Endothelial cell of umbilical vein (primary cell): ENCODE data around the gene EXOC7. TPM values are rescaled to one million over a fixed set of nuclear protein-coding genes. Genes with fewer than 3 reads are reported as not detected.

Experiments
- BruUV-seq: library from RNA; stranded (reverse); fragments of 400-500 nt; replicated peaks from 2 replicates; lab custom pipeline; 2021; lab: Mats Ljungman, UMichigan
- CTCF ChIA-PET: fragments of 300-600, 350-600 bp; sonication (Branson Sonifier 250); formaldehyde crosslinking; loops from one replicate; lab custom pipeline; 2021; ENCODE audit warnings: antibody characterized with exemption, inconsistent platforms; lab: Charles Lee
- POLR2A ChIA-PET: fragments of 300-600, 350-600 bp; sonication (Branson Sonifier 250); formaldehyde crosslinking; loops from one replicate; lab custom pipeline; 2021; ENCODE audit warnings: antibody characterized with exemption, inconsistent platforms; lab: Charles Lee
- DNase-seq: peaks from one replicate; pipeline ENCODE4 v3.0.0-alpha.2; 2011; ENCODE audit warnings: low read depth, low spot score
- FAIRE-seq: peaks from 2 replicates; lab custom pipeline; 2011; peaks lifted over from hg19 to GRCh38; lab: Jason Lieb, UNC
- H2AFZ ChIP-seq: 2 replicates; pipeline ENCODE4 v1.6.0; 2012; ENCODE audit warnings: low read depth, low read length, control low read depth, inconsistent platforms
- H3K27ac ChIP-seq: 2 replicates; pipeline ENCODE4 v1.5.1; 2011; ENCODE audit warnings: low read depth, mild to moderate bottlenecking, control low read depth, low read length, moderate library complexity; ENCODE audit not compliant: insufficient read depth
- H3K27me3 ChIP-seq, 2 experiments: 2 replicates each; pipeline versions ENCODE4 v1.6.0 to v1.6.1; 2011; ENCODE audit warnings: low read length in 2 of 2, mixed read lengths in 1 of 2; ENCODE audit not compliant: control insufficient read depth in 2 of 2, insufficient read depth in 2 of 2
- H3K36me3 ChIP-seq, 2 experiments: 2 replicates in 1 of 2; 3 replicates in 1 of 2; pipeline ENCODE4 v1.5.1; 2011; ENCODE audit warnings: low read length in 2 of 2, mild to moderate bottlenecking in 1 of 2, moderate library complexity in 1 of 2; ENCODE audit not compliant: control insufficient read depth in 2 of 2, insufficient read depth in 2 of 2; ENCODE audit errors: extremely low read depth in 1 of 2
- H3K4me1 ChIP-seq: 3 replicates; pipeline ENCODE4 v1.5.1; 2011; ENCODE audit warnings: mild to moderate bottlenecking, low read length; ENCODE audit not compliant: control insufficient read depth, insufficient read depth; ENCODE audit errors: extremely low read depth
- H3K4me2 ChIP-seq: 2 replicates; pipeline ENCODE4 v1.6.1; 2011; ENCODE audit warnings: low read length, control low read depth, mixed read lengths; ENCODE audit not compliant: insufficient read depth
- H3K4me3 ChIP-seq, 3 experiments: fragments of 200-600 bp in 1 of 3; sonication (generic), shearing (Covaris generic) in 1 of 3; replicated peaks in 1 of 3; 2 replicates each; pipeline ENCODE4 v1.5.1; 2011 to 2016; ENCODE audit warnings: control low read depth in 3 of 3, low read length in 3 of 3, mild to moderate bottlenecking in 2 of 3, inconsistent platforms in 1 of 3, low read depth in 1 of 3, moderate library complexity in 1 of 3; ENCODE audit not compliant: insufficient read depth in 1 of 3
- H3K79me2 ChIP-seq: 2 replicates; pipeline ENCODE4 v1.6.0; 2012; ENCODE audit warnings: low read length, inconsistent platforms; ENCODE audit not compliant: control insufficient read depth, insufficient read depth
- H3K9ac ChIP-seq: replicated peaks from 2 replicates; pipeline ENCODE3; 2011; ENCODE audit warnings: low read length, control low read depth; ENCODE audit not compliant: insufficient read depth; ENCODE audit errors: extremely low read depth
- H3K9me1 ChIP-seq: replicated peaks from 3 replicates; pipeline ENCODE4 v1.6.0; 2011; ENCODE audit warnings: mild to moderate bottlenecking, low read length; ENCODE audit not compliant: control insufficient read depth, insufficient read depth; ENCODE audit errors: extremely low read depth
- H3K9me3 ChIP-seq: replicated peaks from 2 replicates; pipeline ENCODE4 v1.5.1; 2012; ENCODE audit warnings: low read length, inconsistent platforms; ENCODE audit not compliant: control insufficient read depth, insufficient read depth
- H4K20me1 ChIP-seq: replicated peaks from 2 replicates; pipeline ENCODE3; 2011; ENCODE audit warnings: mild to moderate bottlenecking, low read length; ENCODE audit not compliant: control insufficient read depth, insufficient read depth; ENCODE audit errors: extremely low read depth
- CTCF ChIP-seq, 2 donors: IDR thresholded peaks; 1 replicate in 1 of 2; 2 replicates in 1 of 2; pipeline ENCODE4 v1.5.1; 2011; ENCODE audit warnings: low read length in 2 of 2, mild to moderate bottlenecking in 2 of 2, moderate library complexity in 2 of 2, control low read depth in 1 of 2, inconsistent platforms in 1 of 2, low read depth in 1 of 2; ENCODE audit not compliant: insufficient read depth in 1 of 2; ENCODE audit errors: extremely low read depth in 1 of 2
- EZH2 ChIP-seq: IDR thresholded peaks from 2 replicates; pipeline ENCODE4 v1.6.1; 2012; ENCODE audit warnings: borderline replicate concordance, low read depth, mild to moderate bottlenecking, moderate library complexity, low read length, inconsistent platforms; ENCODE audit not compliant: severe bottlenecking
- FOS ChIP-seq: IDR thresholded peaks from 2 replicates; pipeline ENCODE4 v1.6.1; 2011; ENCODE audit warnings: mild to moderate bottlenecking, low read length, moderate library complexity, borderline replicate concordance; ENCODE audit not compliant: insufficient read depth
- GATA2 ChIP-seq: IDR thresholded peaks from 2 replicates; pipeline ENCODE4 v1.7.0; 2011; ENCODE audit warnings: low read depth, mild to moderate bottlenecking, moderate library complexity, mixed read lengths, low read length; ENCODE audit not compliant: insufficient read length, insufficient read depth
- JUN ChIP-seq: IDR thresholded peaks from 2 replicates; pipeline ENCODE4 v1.6.1; 2011; ENCODE audit warnings: borderline replicate concordance, low read depth; ENCODE audit not compliant: insufficient read length, insufficient read depth
- MYC ChIP-seq: IDR thresholded peaks from one replicate; pipeline ENCODE4 v1.6.1; 2011; ENCODE audit warnings: mild to moderate bottlenecking, low read depth, low read length
- POLR2A ChIP-seq: IDR thresholded peaks from 2 replicates; pipeline ENCODE4 v1.6.1; 2012; ENCODE audit warnings: low read depth, mild to moderate bottlenecking, control low read depth, low read length
- POLR2AphosphoS5 ChIP-seq: IDR thresholded peaks from 2 replicates; pipeline ENCODE4 v1.6.1; 2012; ENCODE audit warnings: low read depth, mild to moderate bottlenecking, control low read depth, low read length, moderate library complexity; ENCODE audit not compliant: insufficient read depth
- dilution Hi-C: fragments of 300-500 bp; cut with MboI; formaldehyde crosslinking; loops from one replicate; pipeline ENCODE4 v1.15.0; 2019; ENCODE audit warnings: low sequenced_read_pairs; ENCODE audit not compliant: extremely low pct_ligation_motif_present
- intact Hi-C: fragments of 100-400 bp; cut with micrococcal nuclease; formaldehyde crosslinking; loops from one replicate; pipeline ENCODE4 v1.10.0; 2022
- polyA plus RNA-seq, 4 experiments: library from polyadenylated mRNA; depleted of rRNA in 3 of 4; stranded (reverse) in 3 of 4; unstranded in 1 of 4; fragments of >200 nt; gene quantifications; 2 replicates each; pipeline versions ENCODE4 v1.2.1 to v1.2.3, GENCODE V29; 2011 to 2012; ENCODE audit warnings: missing spikeins in 1 of 4
- total RNA-seq: library from RNA; stranded (reverse); gene quantifications from 2 replicates; pipeline ENCODE4 v1.2.3, GENCODE V29; 2021
- TF ChIP-seq, protein P1 (sequence below): IDR thresholded peaks from 2 replicates; pipeline ENCODE4 v1.6.1; 2011; ENCODE audit not compliant: insufficient read depth, insufficient read length

EXOC7 gene
- total and polyA plus RNA-seq, 2 donors (not counting 3 experiments of a cell fraction or from before 2014, with no cell fraction given) = 91.5 to 137 TPM

- intact Hi-C loops = no loop called here
- FAIRE-seq = peak; percentile 96
- dilution Hi-C loops = no loop called here
- Histone ChIP-seq H2AFZ (peak overlapping the region; percentile 9), H3K9me3 (no peaks in the 10 kb centered on the region), H3K4me3 (peak overlapping the region in 1 of 3 experiments; percentile 23), H3K36me3 (peaks cover 13 to 23% of the 10 kb centered on the region in 2 experiments), H3K79me2 (peaks cover 20% of the 10 kb centered on the region), H4K20me1 (no peaks in the 10 kb centered on the region), H3K27ac (peak overlapping the region; percentile 25), H3K9ac (no peak overlapping the region), H3K27me3 (no peaks in the 10 kb centered on the region), H3K4me2 (peak overlapping the region; percentile 75), H3K9me1 (no peaks in the 10 kb centered on the region), H3K4me1 (peaks cover 18% of the 10 kb centered on the region)
- DNase-seq = peak; percentile 79
- no TSS peak for BruUV-seq
- ChIA-PET POLR2A (interaction anchor here (0.7 kb wide), 1 partner anchor 12 kb away, joined by 6 read pairs; no protein-coding TSS in a partner anchor), CTCF (interaction anchor here (0.6 to 2.0 kb wide), 4 partner anchors 20 to 312 kb away, joined by 3 to 13 read pairs (median 6); no protein-coding TSS in a partner anchor)
- TF ChIP-seq POLR2AphosphoS5 = no peak
- TF ChIP-seq, protein P1, sequence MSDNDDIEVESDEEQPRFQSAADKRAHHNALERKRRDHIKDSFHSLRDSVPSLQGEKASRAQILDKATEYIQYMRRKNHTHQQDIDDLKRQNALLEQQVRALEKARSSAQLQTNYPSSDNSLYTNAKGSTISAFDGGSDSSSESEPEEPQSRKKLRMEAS = no peak
- TF ChIP-seq CTCF (IDR thresholded peaks at IDR 0.05; ENCODE audit: extremely low read depth in 1 of 2, insufficient read depth in 1 of 2, low read depth in 1 of 2, low read length in 2 of 2) = no peak
- TF ChIP-seq POLR2A = no peak
- no peak for TF ChIP-seq GATA2
- no peak for TF ChIP-seq MYC
- no peak for TF ChIP-seq EZH2
- peak; percentile 69 for TF ChIP-seq FOS
- TF ChIP-seq JUN = peak; percentile 17
Measured at GRCh38 chr17:76053246-76054111, 50.1 kb downstream of the EXOC7 start.
